ENCODE results near the gene HIVEP3. TPM values are rescaled to one million over a fixed set of nuclear protein-coding genes. Genes with fewer than 3 reads are reported as not detected.

The HIVEP3 gene
- total and polyA plus RNA-seq, 4 donors, result 7.0 to 14.7 (median 8.8) TPM

DNA sequence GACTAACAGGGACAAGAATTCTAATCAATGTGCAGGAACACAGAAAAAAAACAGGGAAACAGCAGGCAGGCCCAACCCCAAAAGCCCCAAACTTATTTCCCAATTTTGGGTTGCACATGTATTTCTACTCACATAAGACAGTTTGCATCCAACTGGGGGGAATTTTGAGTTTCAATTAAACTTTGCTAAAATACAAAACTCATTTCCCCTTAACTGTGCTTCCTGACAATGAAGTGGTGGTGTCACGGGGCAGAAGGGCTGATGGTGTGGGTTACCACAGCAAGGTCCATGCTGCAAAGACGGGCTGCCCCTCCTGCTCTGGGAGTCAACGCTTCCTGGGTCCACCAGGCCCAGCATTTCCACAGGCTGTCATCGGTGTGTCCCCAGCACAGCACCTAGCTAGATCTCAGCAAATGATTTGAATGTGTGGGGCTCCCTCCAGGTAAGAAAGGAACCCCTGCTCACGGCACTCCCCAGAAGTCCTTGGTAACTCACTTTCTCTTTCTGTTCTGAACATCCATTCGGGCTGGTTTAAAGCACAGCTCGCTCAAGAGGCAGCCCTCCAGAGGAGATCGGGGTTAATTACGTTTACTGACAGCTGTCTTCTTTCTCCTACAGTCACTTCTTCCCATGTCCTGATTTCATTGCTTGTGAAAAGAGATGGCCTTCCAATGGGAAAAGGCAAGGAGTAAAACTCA lies 27.4 kb downstream of the HIVEP3 start:
- no peaks in the 10 kb centered on the region for H3K36me3 ChIP-seq (ENCODE audit: control insufficient read depth in 4 of 4, insufficient read depth in 4 of 4, low read length in 4 of 4)
- no peaks in the 10 kb centered on the region for H3K9me3 ChIP-seq (ENCODE audit: control insufficient read depth in 4 of 4, insufficient read depth in 3 of 4, low read length in 3 of 4)
- WGBS, 2 donors, result 4 to 5% methylated on average over 9 of the region's 9 CpGs
- H3K27me3 ChIP-seq (ENCODE audit: control insufficient read depth in 3 of 3, insufficient read depth in 3 of 3, low read length in 2 of 3), result no peaks in the 10 kb centered on the region
- peak overlapping the region in 1 of 2 donors; percentile 59 for H3K9ac ChIP-seq (ENCODE audit: insufficient read depth in 1 of 2, low read length in 2 of 2)
- no peak for TF ChIP-seq CTCF (IDR thresholded peaks at IDR 0.05; ENCODE audit: control extremely low read depth, extremely low read depth)
- H3K4me1 ChIP-seq (ENCODE audit: control insufficient read depth in 5 of 5, insufficient read depth in 5 of 5, low read length in 5 of 5), result peaks cover 5 to 50% (median 32%) of the 10 kb centered on the region in 5 donors
- DNase-seq (peak; percentile 75 to 95 (median 95)), ATAC-seq (ENCODE audit: insufficient read depth, low FRiP score) (peak; percentile 80)
- peak overlapping the region; percentile 8 for H3K4me3 ChIP-seq
- peak overlapping the region; percentile 29 to 98 for H3K27ac ChIP-seq (ENCODE audit: low read depth in 1 of 2, low read length in 1 of 2)

GRCh38 chr1:41890825-41891198 lies 27.9 kb downstream of the HIVEP3 start:
- no peak for TF ChIP-seq CTCF (IDR thresholded peaks at IDR 0.05; ENCODE audit: control extremely low read depth, extremely low read depth)
- peak overlapping the region in 1 of 2 donors; percentile 26 for H3K9ac ChIP-seq (ENCODE audit: insufficient read depth in 1 of 2, low read length in 2 of 2)
- DNase-seq (peak in 2 of 3 donors; percentile 29 to 42), ATAC-seq (ENCODE audit: insufficient read depth, low FRiP score) (no peak)
- H3K4me3 ChIP-seq, result no peak overlapping the region
- H3K27me3 ChIP-seq (ENCODE audit: control insufficient read depth in 3 of 3, insufficient read depth in 3 of 3, low read length in 2 of 3), result no peaks in the 10 kb centered on the region
- no peaks in the 10 kb centered on the region for H3K36me3 ChIP-seq (ENCODE audit: control insufficient read depth in 4 of 4, insufficient read depth in 4 of 4, low read length in 4 of 4)
- peak overlapping the region; percentile 29 to 98 for H3K27ac ChIP-seq (ENCODE audit: low read depth in 1 of 2, low read length in 1 of 2)
- H3K9me3 ChIP-seq (ENCODE audit: control insufficient read depth in 4 of 4, insufficient read depth in 3 of 4, low read length in 3 of 4), result no peaks in the 10 kb centered on the region
- peaks cover 5 to 50% (median 32%) of the 10 kb centered on the region in 5 donors for H3K4me1 ChIP-seq (ENCODE audit: control insufficient read depth in 5 of 5, insufficient read depth in 5 of 5, low read length in 5 of 5)
- 17 to 19% methylated on average over 6 of the region's 6 CpGs for WGBS, 2 donors

DNA sequence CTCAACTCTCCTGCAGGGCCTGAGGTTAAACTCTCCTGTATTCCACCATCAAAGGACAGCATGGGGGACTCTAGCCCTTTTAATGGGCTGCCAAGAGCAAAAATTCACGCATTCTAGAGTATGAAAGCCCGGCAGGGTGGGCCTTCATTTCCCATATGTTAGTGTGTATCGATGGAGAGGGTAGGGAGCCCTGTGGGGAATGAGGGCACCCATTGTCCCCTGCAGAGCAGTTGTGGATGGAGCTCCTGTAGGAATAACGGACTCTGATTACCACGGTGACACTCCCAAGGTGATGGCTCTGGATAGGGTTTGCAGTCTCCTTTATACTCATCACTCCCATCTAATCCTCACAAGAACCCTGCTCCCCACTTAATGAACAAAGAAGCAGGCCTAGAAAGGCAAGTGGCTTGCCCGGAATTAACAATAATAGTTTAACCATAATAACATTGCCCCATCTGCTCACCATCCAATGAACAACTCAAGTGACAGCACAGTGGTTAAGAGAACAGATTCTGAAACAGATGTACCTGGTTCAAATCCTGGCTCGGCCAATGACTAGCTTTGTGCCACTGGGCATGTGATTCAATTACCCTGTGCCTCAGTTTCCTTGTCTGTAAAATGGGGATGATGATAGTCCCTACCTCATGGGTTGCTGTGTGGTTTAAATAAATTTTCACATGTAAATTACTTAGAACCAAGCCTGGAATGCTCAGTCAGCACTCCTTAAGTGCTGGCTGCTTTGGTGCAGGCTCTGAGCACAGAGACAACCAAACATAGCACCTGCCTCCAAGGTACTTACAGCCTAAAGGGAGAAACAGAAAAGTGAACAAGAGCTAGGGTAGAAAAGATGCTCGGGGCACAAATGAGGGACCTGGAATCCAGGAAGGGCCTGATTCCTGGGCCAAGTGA lies 29.0 kb downstream of the HIVEP3 start:
- no peak for TF ChIP-seq CTCF (IDR thresholded peaks at IDR 0.05; ENCODE audit: control extremely low read depth, extremely low read depth)
- no peaks in the 10 kb centered on the region for H3K9me3 ChIP-seq (ENCODE audit: control insufficient read depth in 4 of 4, insufficient read depth in 3 of 4, low read length in 3 of 4)
- ATAC-seq (ENCODE audit: insufficient read depth, low FRiP score) (no peak), DNase-seq (no peak)
- no peak overlapping the region for H3K4me3 ChIP-seq
- H3K9ac ChIP-seq (ENCODE audit: insufficient read depth in 1 of 2, low read length in 2 of 2), result no peak overlapping the region
- peak overlapping the region; percentile 5 to 29 for H3K27ac ChIP-seq (ENCODE audit: low read depth in 1 of 2, low read length in 1 of 2)
- H3K4me1 ChIP-seq (ENCODE audit: control insufficient read depth in 5 of 5, insufficient read depth in 5 of 5, low read length in 5 of 5), result peaks cover 5 to 50% (median 24%) of the 10 kb centered on the region in 5 donors
- no peaks in the 10 kb centered on the region for H3K36me3 ChIP-seq (ENCODE audit: control insufficient read depth in 4 of 4, insufficient read depth in 4 of 4, low read length in 4 of 4)
- WGBS, 2 donors, result 97 to 99% methylated on average over 8 of the region's 8 CpGs
- no peaks in the 10 kb centered on the region for H3K27me3 ChIP-seq (ENCODE audit: control insufficient read depth in 3 of 3, insufficient read depth in 3 of 3, low read length in 2 of 3)
